GM12878 (cell line): ENCODE measurements around the gene PPP1R9B. TPM values are rescaled to one million over a fixed set of nuclear protein-coding genes. Genes with fewer than 3 reads are reported as not detected.
A peak's percentile ranks its signal among the peaks of the same experiment; 100 is the strongest.

Source experiments
- ATAC-seq: fragments of 200-7000 bp; cut with Tn5 transposase; 3 replicates; pipeline ENCODE4 v1.9.1; 2020; ENCODE audit warnings: mild to moderate bottlenecking, moderate library complexity
- BruUV-seq: library from RNA; stranded (reverse); fragments of 400-500 nt; replicated peaks from 2 replicates; lab custom pipeline; 2021; lab: Mats Ljungman, UMichigan
- CTCF ChIA-PET: fragments of 300-600 bp; sonication (Branson Sonifier 250); formaldehyde crosslinking; extraction: SDS; loops from one replicate; lab custom pipeline; 2021; ENCODE audit warnings: inconsistent platforms; lab: Yijun Ruan, JAX
- POLR2A ChIA-PET: fragments of 350-600 bp; formaldehyde crosslinking; extraction: SDS; loops from one replicate; lab custom pipeline; 2021; ENCODE audit warnings: inconsistent platforms; lab: Charles Lee
- RAD21 ChIA-PET: fragments of 300-600 bp; sonication (Branson Sonifier 250); formaldehyde crosslinking; loops from one replicate; lab custom pipeline; 2023; ENCODE audit warnings: antibody characterized with exemption; ENCODE audit not compliant: unreplicated experiment; lab: Charles Lee
- SMC1A ChIA-PET: fragments of 300-600 bp; sonication (Branson Sonifier 250); formaldehyde crosslinking; loops from one replicate; lab custom pipeline; 2023; ENCODE audit not compliant: unreplicated experiment, uncharacterized antibody; lab: Charles Lee
- DNase-seq: peaks from one replicate; pipeline ENCODE4 v3.0.0-alpha.2; 2011; ENCODE audit warnings: low read depth, low spot score
- FAIRE-seq: peaks from 3 replicates; lab custom pipeline; 2011; peaks lifted over from hg19 to GRCh38; lab: Jason Lieb, UNC
- H2AFZ ChIP-seq: 2 replicates; pipeline ENCODE4 v1.6.0; 2011; ENCODE audit warnings: low read depth, low read length, control low read depth; ENCODE audit not compliant: control insufficient read depth
- H3K27ac ChIP-seq: 2 replicates; pipeline ENCODE4 v1.5.1; 2011; ENCODE audit warnings: control low read depth; ENCODE audit not compliant: control insufficient read depth, insufficient read depth
- H3K27me3 ChIP-seq, 2 experiments: replicated peaks in 1 of 2; 2 replicates each; pipeline versions ENCODE4 v1.6.0 to v1.6.1; 2011; ENCODE audit warnings: low read length in 1 of 2; ENCODE audit not compliant: control insufficient read depth in 2 of 2, insufficient read depth in 2 of 2
- H3K36me3 ChIP-seq, 2 experiments: 2 replicates each; pipeline ENCODE4 v1.5.1; 2011; ENCODE audit warnings: low read length in 1 of 2; ENCODE audit not compliant: control insufficient read depth in 2 of 2, insufficient read depth in 2 of 2
- H3K4me1 ChIP-seq: 2 replicates; pipeline ENCODE4 v1.6.1; 2011; ENCODE audit warnings: mild to moderate bottlenecking, low read length, moderate library complexity, mixed read lengths; ENCODE audit not compliant: control insufficient read depth, insufficient read depth
- H3K4me2 ChIP-seq: 2 replicates; pipeline ENCODE4 v1.6.0; 2011; ENCODE audit warnings: control low read depth; ENCODE audit not compliant: control insufficient read depth, insufficient read depth
- H3K4me3 ChIP-seq: fragments of 200-600 bp; sonication (generic); 2 replicates; pipeline ENCODE4 v1.5.1; 2016
- H3K79me2 ChIP-seq: 2 replicates; pipeline ENCODE4 v1.6.0; 2011; ENCODE audit warnings: low read length; ENCODE audit not compliant: control insufficient read depth, insufficient read depth
- H3K9ac ChIP-seq: 2 replicates; pipeline ENCODE4 v1.8.0; 2011; ENCODE audit warnings: low read length, control low read depth, mixed read lengths; ENCODE audit not compliant: control insufficient read depth, insufficient read depth
- H3K9me3 ChIP-seq: replicated peaks from 3 replicates; pipeline ENCODE4 v1.5.1; 2011; ENCODE audit warnings: mild to moderate bottlenecking, low read length; ENCODE audit not compliant: control insufficient read depth, insufficient read depth
- H4K20me1 ChIP-seq: 2 replicates; pipeline ENCODE4 v1.6.0; 2011; ENCODE audit not compliant: control insufficient read depth, insufficient read depth
- NR2C1 ChIP-seq: fragments of 450-650 bp; IDR thresholded peaks from 2 replicates; pipeline ENCODE4 v1.6.1; 2017; ENCODE audit warnings: antibody characterized with exemption, mild to moderate bottlenecking, moderate library complexity
- NR2F1 ChIP-seq: fragments of 450-650 bp; conservative IDR thresholded peaks from 2 replicates; pipeline ENCODE4 v1.6.1; 2017; ENCODE audit warnings: mild to moderate bottlenecking
- POLR2A ChIP-seq: IDR thresholded peaks from 2 replicates; pipeline ENCODE4 v1.6.1; 2011; ENCODE audit warnings: low read depth, mild to moderate bottlenecking, low read length
- YY1 ChIP-seq: IDR thresholded peaks from 2 replicates; pipeline ENCODE4 v1.6.1; 2011; ENCODE audit warnings: low read depth, mild to moderate bottlenecking, low read length
- WGBS: methylation state at CpG from one replicate; pipeline ENCODE4 v1.1.6; 2016; ENCODE audit warnings: low lambda C conversion rate; ENCODE audit not compliant: insufficient replicate concordance, insufficient coverage; ENCODE audit errors: missing lambda C conversion rate; 5-methylcytosine and 5-hydroxymethylcytosine counted together
- in situ Hi-C: fragments of 300-500 bp; cut with MboI; formaldehyde crosslinking; loops from 9 replicates; pipeline ENCODE4 v1.14.3; 2018; ENCODE audit warnings: mixed read lengths
- intact Hi-C: fragments of 100-400 bp; cut with micrococcal nuclease; formaldehyde crosslinking; loops from one replicate; pipeline ENCODE4 v1.14.2; 2022; ENCODE audit not compliant: unreplicated experiment
- polyA plus RNA-seq, 11 experiments: library from polyadenylated mRNA; depleted of rRNA in 4 of 11; unstranded in 6 of 11; stranded (reverse) in 5 of 11; fragments of >200 nt; fragmentation: Nextera tagmentation in 4 of 11; fragmentation: Illumina TruSeq in 1 of 11; extraction: Ambion mirVana in 4 of 11; extraction: Trizol in 1 of 11; gene quantifications; 1 replicate in 1 of 11; 2 replicates in 10 of 11; pipeline versions ENCODE4 v1.2.1 to v1.2.3, GENCODE V29; 2011 to 2016; ENCODE audit warnings: inconsistent platforms in 2 of 11, missing spikeins in 2 of 11, low read depth in 1 of 11
- total RNA-seq, 4 experiments: library from RNA; depleted of rRNA in 3 of 4; stranded (reverse); fragments of >200 nt in 3 of 4; fragmentation: Illumina TruSeq in 1 of 4; extraction: Trizol in 1 of 4; gene quantifications; 2 replicates each; pipeline versions ENCODE4 v1.2.1 to v1.2.3, GENCODE V29; 2013 to 2021
- TF ChIP-seq, protein P1 (sequence below): fragments of 450-650 bp; IDR thresholded peaks from 2 replicates; pipeline ENCODE4 v1.6.1; 2017; ENCODE audit warnings: mild to moderate bottlenecking, moderate library complexity

The PPP1R9B gene
- total and polyA plus RNA-seq, 10 of the 15 experiments (the other 5 are each of a cell fraction or from before 2014, with no cell fraction given): 0.20 to 107 (median 37.5) TPM

DNA sequence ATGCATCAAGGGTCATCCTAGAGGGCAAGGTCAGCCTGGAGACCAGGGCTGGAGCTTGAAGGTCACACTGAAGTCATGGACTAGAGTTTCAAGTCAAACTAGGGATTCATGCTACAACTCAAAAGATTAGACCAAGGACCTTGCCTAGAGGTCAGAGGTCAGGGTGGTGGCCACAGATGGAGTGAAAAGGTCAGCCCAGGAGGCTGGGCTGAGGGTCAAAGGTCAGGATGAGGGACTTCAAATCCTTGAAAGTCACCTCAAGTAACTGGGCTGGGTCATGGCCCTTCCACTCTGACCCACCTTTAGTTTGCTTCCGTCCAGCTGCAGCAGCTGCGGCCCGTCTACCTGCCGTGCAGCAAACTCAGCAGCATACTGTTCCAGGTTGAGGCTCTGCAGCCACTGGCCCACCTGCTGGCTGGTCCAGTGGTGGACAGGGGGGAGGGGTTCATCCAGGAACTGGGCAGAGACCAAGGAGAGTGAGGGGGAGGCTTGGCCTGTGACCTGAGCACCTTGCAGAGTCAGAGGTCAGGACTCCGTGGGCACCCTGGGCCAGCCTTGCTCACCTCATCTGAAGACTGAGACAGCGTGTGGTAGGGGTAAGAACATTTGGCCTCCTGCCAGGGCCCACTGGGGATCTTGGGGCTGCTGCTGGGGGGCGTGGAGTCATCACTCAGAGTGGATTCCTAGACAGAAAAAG lies 36.7 kb downstream of the PPP1R9B start:
- no peak overlapping the region for H3K9ac ChIP-seq
- ChIA-PET SMC1A (interaction anchor here (1.3 to 2.2 kb wide), 3 partner anchors 20 to 48 kb away, joined by 3 to 10 read pairs (median 8); no protein-coding TSS in a partner anchor), POLR2A (no interaction called here), CTCF (interaction anchor here (0.8 to 3.1 kb wide), 29 partner anchors 9 to 284 kb away, joined by 3 to 38 read pairs (median 6); partner anchors contain the start of genes LRRC59, SAMD14, SGCA and TMEM92), RAD21 (interaction anchor here (0.8 to 2.1 kb wide), 4 partner anchors 16 to 58 kb away, joined by 3 to 19 read pairs (median 3); partner anchors contain the start of gene SAMD14)
- H3K27me3 ChIP-seq: peaks cover 3 to 4% of the 10 kb centered on the region in 2 experiments; a peak in 3 of 4 replicates
- ATAC-seq (no peak), DNase-seq (no peak), FAIRE-seq (no peak)
- in situ Hi-C loops: no loop called here
- no peak overlapping the region for H3K27ac ChIP-seq
- TF ChIP-seq NR2F1 (peak; percentile 71; the same call in 1 of the 2 replicates), POLR2A (0 out of 2 replicates have a peak, but pooled peaks have one; percentile 21), NR2C1 (peak; percentile 25; the same call in 1 of the 2 replicates), YY1 (no peak)
- TF ChIP-seq, protein P1, sequence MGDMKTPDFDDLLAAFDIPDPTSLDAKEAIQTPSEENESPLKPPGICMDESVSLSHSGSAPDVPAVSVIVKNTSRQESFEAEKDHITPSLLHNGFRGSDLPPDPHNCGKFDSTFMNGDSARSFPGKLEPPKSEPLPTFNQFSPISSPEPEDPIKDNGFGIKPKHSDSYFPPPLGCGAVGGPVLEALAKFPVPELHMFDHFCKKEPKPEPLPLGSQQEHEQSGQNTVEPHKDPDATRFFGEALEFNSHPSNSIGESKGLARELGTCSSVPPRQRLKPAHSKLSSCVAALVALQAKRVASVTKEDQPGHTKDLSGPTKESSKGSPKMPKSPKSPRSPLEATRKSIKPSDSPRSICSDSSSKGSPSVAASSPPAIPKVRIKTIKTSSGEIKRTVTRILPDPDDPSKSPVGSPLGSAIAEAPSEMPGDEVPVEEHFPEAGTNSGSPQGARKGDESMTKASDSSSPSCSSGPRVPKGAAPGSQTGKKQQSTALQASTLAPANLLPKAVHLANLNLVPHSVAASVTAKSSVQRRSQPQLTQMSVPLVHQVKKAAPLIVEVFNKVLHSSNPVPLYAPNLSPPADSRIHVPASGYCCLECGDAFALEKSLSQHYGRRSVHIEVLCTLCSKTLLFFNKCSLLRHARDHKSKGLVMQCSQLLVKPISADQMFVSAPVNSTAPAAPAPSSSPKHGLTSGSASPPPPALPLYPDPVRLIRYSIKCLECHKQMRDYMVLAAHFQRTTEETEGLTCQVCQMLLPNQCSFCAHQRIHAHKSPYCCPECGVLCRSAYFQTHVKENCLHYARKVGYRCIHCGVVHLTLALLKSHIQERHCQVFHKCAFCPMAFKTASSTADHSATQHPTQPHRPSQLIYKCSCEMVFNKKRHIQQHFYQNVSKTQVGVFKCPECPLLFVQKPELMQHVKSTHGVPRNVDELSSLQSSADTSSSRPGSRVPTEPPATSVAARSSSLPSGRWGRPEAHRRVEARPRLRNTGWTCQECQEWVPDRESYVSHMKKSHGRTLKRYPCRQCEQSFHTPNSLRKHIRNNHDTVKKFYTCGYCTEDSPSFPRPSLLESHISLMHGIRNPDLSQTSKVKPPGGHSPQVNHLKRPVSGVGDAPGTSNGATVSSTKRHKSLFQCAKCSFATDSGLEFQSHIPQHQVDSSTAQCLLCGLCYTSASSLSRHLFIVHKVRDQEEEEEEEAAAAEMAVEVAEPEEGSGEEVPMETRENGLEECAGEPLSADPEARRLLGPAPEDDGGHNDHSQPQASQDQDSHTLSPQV: no peak
- no peaks in the 10 kb centered on the region for H3K36me3 ChIP-seq
- H2AFZ ChIP-seq: no peak overlapping the region
- H3K9me3 ChIP-seq: no peaks in the 10 kb centered on the region
- no TSS peak for BruUV-seq
- no peaks in the 10 kb centered on the region for H3K4me1 ChIP-seq
- no peak overlapping the region for H3K4me3 ChIP-seq
- intact Hi-C loops: no loop called here
- no peaks in the 10 kb centered on the region for H3K79me2 ChIP-seq
- no peaks in the 10 kb centered on the region for H4K20me1 ChIP-seq
- WGBS: 45% methylated on average over 7 of the region's 7 CpGs
- H3K4me2 ChIP-seq: no peak overlapping the region
